OCI-LY7 (cell line): ENCODE data around the gene CTNNA1.

ENCODE experiments used
- CTCF ChIP-seq: fragments of 200-600 bp; sonication (generic); conservative IDR thresholded peaks from 2 replicates; pipeline ENCODE4 v1.5.1; 2014; ENCODE audit warnings: mild to moderate bottlenecking, antibody characterized with exemption, low read length, moderate library complexity, mixed read lengths
- EZH2phosphoT487 ChIP-seq: fragments of 200-600 bp; sonication (generic); IDR thresholded peaks from 2 replicates; pipeline ENCODE4 v1.6.1; 2018; ENCODE audit warnings: low read depth, borderline replicate concordance, mild to moderate bottlenecking, mixed run types, antibody characterized with exemption, low read length, moderate library complexity, mixed read lengths

- TF ChIP-seq CTCF, result no peak
- TF ChIP-seq EZH2phosphoT487, result no peak
Measured at GRCh38 chr5:138772986-138773594, 19.9 kb downstream of the CTNNA1 start.
